GM12872 (cell line): Measurements from ENCODE around the gene SEC22A.

ENCODE experiments used
- CTCF ChIP-seq: IDR thresholded peaks from 3 replicates; pipeline ENCODE4 v1.5.1; 2011; ENCODE audit warnings: low read depth, mild to moderate bottlenecking, low read length, moderate library complexity; ENCODE audit not compliant: insufficient read depth

Gene SEC22A

DNA sequence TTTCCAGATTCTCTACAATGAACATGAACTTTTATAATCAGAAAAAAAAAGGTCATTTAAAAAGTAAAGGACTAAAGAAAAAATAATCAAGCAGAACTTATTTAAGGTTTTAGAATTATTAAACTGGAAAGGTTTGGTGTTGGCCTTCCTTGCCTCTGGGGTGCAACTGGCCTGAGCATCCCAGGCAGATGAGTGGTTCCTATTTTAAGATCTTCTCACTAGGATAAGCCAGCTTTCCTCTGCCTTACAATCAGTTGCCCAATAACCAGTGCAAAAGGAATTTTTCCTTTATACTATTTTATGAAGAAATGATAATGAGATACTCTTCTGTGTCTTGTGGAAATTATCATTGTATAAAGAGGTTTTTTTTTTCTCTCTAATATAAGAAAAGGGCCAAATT is 56.6 kb downstream of the SEC22A start:
- TF ChIP-seq CTCF: no peak

DNA sequence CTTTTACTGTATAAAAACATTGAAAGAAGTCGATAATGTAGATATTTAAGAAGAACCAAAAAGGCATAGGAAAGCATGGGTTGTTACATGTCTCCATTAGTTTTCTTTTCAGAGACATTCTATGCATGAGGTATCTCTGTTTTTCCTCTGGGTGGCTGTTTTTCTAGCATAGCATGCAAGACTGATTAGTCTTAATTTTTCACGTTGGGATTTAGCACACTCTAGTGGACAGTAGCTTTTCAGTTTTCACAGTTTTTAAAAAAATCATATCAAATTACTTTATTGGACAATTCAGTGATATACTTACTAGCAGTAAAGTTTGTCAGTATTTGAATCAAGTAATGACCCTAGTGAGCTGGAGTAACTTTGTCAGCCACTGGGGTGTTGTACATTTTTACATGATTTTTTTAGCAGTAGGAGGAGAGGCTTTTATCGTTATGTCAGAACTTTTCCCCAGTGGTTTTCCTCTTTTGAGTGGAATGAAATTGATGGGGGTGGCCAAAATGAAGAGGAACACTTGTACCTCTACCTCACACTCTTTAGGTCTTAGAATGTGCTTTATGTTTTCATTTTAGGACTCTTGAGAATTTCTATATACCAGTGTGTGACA is 57.2 kb downstream of the SEC22A start:
- TF ChIP-seq CTCF: peak; percentile 46; the same call in 1 of the 3 replicates

DNA sequence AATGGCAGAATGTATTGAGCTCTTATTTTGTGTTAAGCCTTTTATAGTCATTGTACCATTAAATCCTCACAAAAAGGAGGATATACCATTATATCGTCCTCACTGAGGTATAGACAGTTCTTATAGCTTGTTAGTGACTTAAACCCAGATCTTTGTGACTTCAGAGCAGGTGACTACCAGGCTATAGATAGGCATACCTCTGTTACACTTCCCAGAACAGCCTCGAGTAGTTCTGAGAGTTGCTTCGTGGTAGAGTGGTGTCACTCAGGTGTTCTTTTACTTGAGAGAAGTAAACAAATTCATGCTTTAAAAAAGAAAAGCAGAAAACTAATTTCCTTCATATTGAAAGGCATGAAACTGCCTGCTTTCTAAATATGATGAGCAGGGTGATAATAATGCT is 59.9 kb downstream of the SEC22A start:
- no peak for TF ChIP-seq CTCF

- no peak for TF ChIP-seq CTCF
Measured at GRCh38 chr3:123262226-123262625, 60.5 kb downstream of the SEC22A start.

DNA sequence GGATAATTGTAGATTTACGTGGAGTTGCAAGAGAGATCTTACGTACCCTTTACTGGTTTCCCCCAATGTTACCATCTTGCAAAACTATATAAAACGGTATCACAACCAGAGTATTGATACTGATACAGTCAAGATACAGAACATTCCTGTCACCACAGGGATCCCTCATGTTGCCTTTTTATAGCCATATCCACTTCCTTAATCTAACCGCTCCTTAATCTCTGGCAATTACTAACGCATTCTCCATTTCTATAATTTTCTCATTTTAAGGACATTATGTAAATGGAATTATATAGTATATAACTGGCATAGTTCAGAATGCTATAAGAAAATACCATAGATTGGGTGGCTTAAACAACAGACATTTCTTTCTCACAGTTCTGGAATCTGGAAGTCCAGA is 61.1 kb downstream of the SEC22A start:
- TF ChIP-seq CTCF: no peak

- no peak for TF ChIP-seq CTCF
Measured at GRCh38 chr3:123263941-123264340, 62.2 kb downstream of the SEC22A start.

DNA sequence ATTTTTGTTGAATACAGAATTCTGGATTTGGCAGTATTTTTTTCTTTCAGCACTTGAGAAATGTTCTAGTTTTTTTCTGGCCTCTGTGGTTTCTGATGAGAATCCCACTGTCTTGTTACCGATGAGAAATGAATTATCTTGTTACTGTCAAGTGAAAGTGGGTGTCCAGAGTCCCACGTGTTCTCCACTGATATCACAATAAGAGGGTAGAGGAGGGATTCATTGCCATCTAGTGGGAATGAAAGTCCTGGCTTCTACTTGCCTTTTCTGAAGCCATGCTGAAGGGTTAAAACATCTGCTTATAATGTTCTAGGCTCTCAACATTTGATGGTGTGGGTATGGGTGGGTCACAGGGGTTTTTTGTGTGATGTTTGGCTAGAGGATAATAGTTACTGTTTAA is 66.1 kb downstream of the SEC22A start:
- no peak for TF ChIP-seq CTCF
